IPS DF 6.9 (cell line): ENCODE measurements around the gene FAXDC2.

ENCODE experiments used
- DNase-seq: peaks from one replicate; pipeline ENCODE4 v3.0.0-alpha.2; 2013; ENCODE audit warnings: low read depth, low spot score
- H3K27ac ChIP-seq: one replicate; pipeline ENCODE4 v1.5.1; 2013; ENCODE audit warnings: low read length, control low read depth
- H3K27me3 ChIP-seq: 2 replicates; pipeline ENCODE4 v1.6.1; 2013; ENCODE audit warnings: mild to moderate bottlenecking, low read length; ENCODE audit not compliant: control insufficient read depth, insufficient read depth
- H3K36me3 ChIP-seq: 2 replicates; pipeline ENCODE4 v1.6.1; 2013; ENCODE audit warnings: low read length; ENCODE audit not compliant: control insufficient read depth, insufficient read depth
- H3K4me1 ChIP-seq: 2 replicates; pipeline ENCODE4 v1.6.1; 2013; ENCODE audit warnings: low read length; ENCODE audit not compliant: control insufficient read depth, insufficient read depth
- H3K4me3 ChIP-seq: 2 replicates; pipeline ENCODE4 v1.5.1; 2013; ENCODE audit warnings: mild to moderate bottlenecking, low read length
- H3K9me3 ChIP-seq: 2 replicates; pipeline ENCODE4 v1.6.1; 2013; ENCODE audit warnings: low read length, inconsistent platforms; ENCODE audit not compliant: control insufficient read depth, insufficient read depth
- WGBS: extraction: QIAGEN DNeasy Blood & Tissue Kit; methylation state at CpG from one replicate; pipeline ENCODE4 v1.1.7; 2013; ENCODE audit warnings: mixed read lengths, missing lambda C conversion rate; ENCODE audit not compliant: insufficient read length, insufficient coverage; 5-methylcytosine and 5-hydroxymethylcytosine counted together

Gene FAXDC2

GRCh38 chr5:154884424-154884823 is 34.0 kb upstream of the FAXDC2 start:
- no CpG with 5 or more reads among the region's 8 CpGs for WGBS
- no peak for DNase-seq
- Histone ChIP-seq H3K4me1 (no peaks in the 10 kb centered on the region), H3K4me3 (no peak overlapping the region), H3K27me3 (no peaks in the 10 kb centered on the region), H3K27ac (no peak overlapping the region), H3K36me3 (peaks cover 24% of the 10 kb centered on the region; the same call in 1 of the 2 replicates), H3K9me3 (peaks cover 4% of the 10 kb centered on the region)

GRCh38 chr5:154881986-154882385 is 31.6 kb upstream of the FAXDC2 start:
- Histone ChIP-seq H3K36me3 (peaks cover 15% of the 10 kb centered on the region; the same call in 1 of the 2 replicates), H3K27ac (no peak overlapping the region), H3K4me1 (no peaks in the 10 kb centered on the region), H3K27me3 (no peaks in the 10 kb centered on the region), H3K9me3 (peaks cover 4% of the 10 kb centered on the region), H3K4me3 (no peak overlapping the region)
- no peak for DNase-seq
- whole genome bisulfite sequencing: no CpG with 5 or more reads among the region's 4 CpGs

- Histone ChIP-seq H3K27me3 (no peaks in the 10 kb centered on the region), H3K4me1 (no peaks in the 10 kb centered on the region), H3K36me3 (peaks cover 9% of the 10 kb centered on the region; the same call in 1 of the 2 replicates), H3K4me3 (no peak overlapping the region), H3K27ac (no peak overlapping the region), H3K9me3 (no peaks in the 10 kb centered on the region)
- DNase-seq: no peak
- WGBS: no CpG with 5 or more reads among the region's 14 CpGs
Measured at GRCh38 chr5:154878642-154879335, 28.4 kb upstream of the FAXDC2 start.

DNA sequence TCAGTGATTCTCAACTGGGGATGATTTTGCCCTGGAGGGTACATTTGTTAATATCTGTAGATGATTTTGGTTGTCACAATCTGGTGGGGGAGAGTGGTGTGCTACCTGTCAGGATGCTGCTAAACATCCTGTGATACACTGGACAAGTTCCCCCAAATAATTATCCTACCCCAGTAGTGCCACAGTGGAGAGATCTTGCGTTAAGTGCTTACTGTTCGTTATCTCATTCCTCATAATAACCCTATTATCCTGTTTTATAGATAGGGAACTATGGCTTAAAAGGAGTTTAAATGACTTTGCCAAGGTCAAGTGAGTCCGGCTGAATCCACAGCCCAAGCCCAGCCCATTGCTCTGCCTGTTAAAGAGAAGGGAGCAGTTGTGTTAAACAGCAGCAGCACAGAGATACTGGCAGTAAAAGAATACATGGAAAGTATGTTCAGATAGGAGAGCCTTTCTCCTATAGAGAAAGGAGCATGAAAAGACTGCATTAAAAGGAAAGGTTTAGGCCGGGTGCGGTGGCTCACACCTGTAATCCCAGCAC is 23.5 kb upstream of the FAXDC2 start:
- Histone ChIP-seq H3K36me3 (peaks cover 17% of the 10 kb centered on the region; the same call in 1 of the 2 replicates), H3K4me1 (no peaks in the 10 kb centered on the region), H3K27ac (no peak overlapping the region), H3K4me3 (no peak overlapping the region), H3K9me3 (no peaks in the 10 kb centered on the region), H3K27me3 (no peaks in the 10 kb centered on the region)
- no CpG with 5 or more reads among the region's 5 CpGs for WGBS
- DNase-seq: no peak

DNA sequence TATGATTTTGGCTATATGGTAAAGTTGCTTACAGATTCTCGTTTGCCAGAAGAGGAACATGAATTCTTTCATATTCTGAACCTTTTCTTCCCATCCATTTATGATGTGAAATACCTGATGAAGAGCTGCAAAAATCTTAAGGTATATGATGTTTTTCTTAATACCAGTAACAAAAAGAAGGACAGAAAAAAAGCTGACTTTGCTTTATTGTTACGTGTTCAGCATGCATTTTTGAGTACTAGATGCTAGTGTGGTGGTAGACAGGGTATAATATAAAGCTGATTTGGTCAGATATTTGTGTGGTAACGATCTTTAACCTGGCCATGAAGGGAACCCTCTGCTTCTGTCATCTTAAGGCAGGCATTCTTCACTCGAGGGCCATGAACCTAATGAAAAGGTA is 21.3 kb upstream of the FAXDC2 start:
- no CpG with 5 or more reads among the region's 4 CpGs for WGBS
- Histone ChIP-seq H3K4me1 (no peaks in the 10 kb centered on the region), H3K9me3 (no peaks in the 10 kb centered on the region), H3K27me3 (no peaks in the 10 kb centered on the region), H3K4me3 (no peak overlapping the region), H3K36me3 (peaks cover 17% of the 10 kb centered on the region; the same call in 1 of the 2 replicates), H3K27ac (no peak overlapping the region)
- DNase-seq: no peak

DNA sequence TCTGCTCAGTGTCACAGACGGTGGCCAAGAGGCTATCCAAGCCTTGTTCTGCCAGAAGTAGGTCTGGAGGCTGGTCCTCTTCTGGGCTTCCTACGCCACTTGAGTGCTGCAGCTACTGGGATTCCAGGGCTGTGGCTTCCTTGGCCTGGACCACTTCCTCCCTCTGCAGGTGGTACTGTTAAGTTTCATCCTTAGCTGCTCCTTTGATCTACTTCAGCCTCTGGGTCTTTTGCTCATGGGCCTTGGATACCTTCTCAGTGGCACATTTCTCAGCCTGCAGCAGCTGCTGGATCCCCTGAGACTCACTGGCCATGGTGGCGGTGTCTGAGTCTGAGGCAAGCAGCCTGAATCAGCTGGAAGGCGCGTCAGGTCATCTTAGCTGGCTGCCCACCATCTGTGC is 18.3 kb upstream of the FAXDC2 start:
- peaks cover 9% of the 10 kb centered on the region; the same call in 1 of the 2 replicates for H3K36me3 ChIP-seq
- no CpG with 5 or more reads among the region's 5 CpGs for WGBS

DNA sequence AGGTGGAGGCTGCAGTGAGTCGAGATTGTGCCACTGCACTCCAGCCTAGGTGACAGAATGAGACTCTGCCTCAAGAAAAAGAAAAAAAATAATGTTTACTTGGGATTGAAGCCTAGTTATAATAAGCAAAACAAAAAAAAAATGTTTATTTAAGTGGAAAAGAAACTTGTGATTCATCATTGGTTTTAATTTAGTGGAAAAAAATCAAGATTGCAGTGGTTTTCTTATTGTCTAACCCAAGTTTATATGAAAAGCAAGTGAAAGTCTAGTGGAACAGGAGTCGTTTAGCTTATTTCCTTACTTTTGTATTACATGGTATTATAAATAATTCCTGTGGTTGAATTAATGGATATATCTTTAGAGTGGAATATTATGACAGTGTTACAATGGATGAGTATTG is 16.4 kb upstream of the FAXDC2 start:
- Histone ChIP-seq H3K36me3 (peaks cover 5% of the 10 kb centered on the region; the same call in 1 of the 2 replicates), H3K4me3 (no peak overlapping the region), H3K27ac (no peak overlapping the region), H3K9me3 (no peaks in the 10 kb centered on the region), H3K4me1 (no peaks in the 10 kb centered on the region), H3K27me3 (no peaks in the 10 kb centered on the region)
- WGBS: no CpG with 5 or more reads among the region's 2 CpGs
- no peak for DNase-seq

More for the DNA sequence above, 18.3 kb upstream of the FAXDC2 start:
- Histone ChIP-seq H3K27me3 (no peaks in the 10 kb centered on the region), H3K27ac (no peak overlapping the region), H3K4me1 (no peaks in the 10 kb centered on the region), H3K9me3 (no peaks in the 10 kb centered on the region), H3K4me3 (no peak overlapping the region)
- no peak for DNase-seq

DNA sequence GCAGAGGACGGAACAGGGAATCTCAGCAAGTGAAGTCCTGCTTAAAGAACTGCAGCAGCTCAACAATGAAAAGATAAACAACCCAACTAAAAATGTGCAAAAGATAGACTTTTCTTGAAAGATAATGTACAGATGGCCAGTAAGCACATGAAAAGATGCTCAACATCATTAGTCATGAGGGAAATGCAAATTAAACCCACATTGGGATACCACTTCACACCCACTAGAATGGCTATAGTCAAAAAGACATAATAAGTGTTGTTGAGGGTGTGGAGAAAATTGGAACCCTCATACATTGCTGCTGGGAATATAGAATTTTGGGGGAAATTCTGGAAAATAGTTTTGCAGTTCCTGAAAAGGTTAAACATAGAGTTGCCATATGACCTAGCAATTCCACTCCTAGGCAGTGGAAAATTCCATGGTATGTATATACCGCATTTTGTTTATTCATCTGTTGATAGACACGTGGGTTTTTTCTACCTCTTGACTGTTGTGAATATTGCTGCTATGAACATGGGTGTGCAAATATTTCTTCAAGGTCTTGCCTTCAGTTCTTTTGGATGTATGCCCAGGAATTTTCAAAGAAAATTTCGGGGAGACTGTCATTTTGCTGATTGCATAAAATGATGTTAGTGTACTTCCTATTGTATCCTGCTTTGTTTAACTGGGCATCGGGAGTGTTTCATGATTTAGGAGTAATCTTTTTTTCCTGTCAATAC is 15.2 kb upstream of the FAXDC2 start:
- no CpG with 5 or more reads among the region's 5 CpGs for WGBS
- Histone ChIP-seq H3K27ac (no peak overlapping the region), H3K9me3 (no peaks in the 10 kb centered on the region), H3K4me3 (no peak overlapping the region), H3K4me1 (no peaks in the 10 kb centered on the region), H3K36me3 (peaks cover 2% of the 10 kb centered on the region; the same call in 1 of the 2 replicates), H3K27me3 (no peaks in the 10 kb centered on the region)
- DNase-seq: no peak

- no peaks in the 10 kb centered on the region; the same call in 1 of the 2 replicates for H3K36me3 ChIP-seq
Measured at GRCh38 chr5:154863291-154864080, 13.1 kb upstream of the FAXDC2 start.

GRCh38 chr5:154862766-154863165 is 12.4 kb upstream of the FAXDC2 start:
- Histone ChIP-seq H3K27ac (no peak overlapping the region), H3K27me3 (no peaks in the 10 kb centered on the region), H3K9me3 (no peaks in the 10 kb centered on the region), H3K4me3 (no peak overlapping the region), H3K4me1 (no peaks in the 10 kb centered on the region), H3K36me3 (no peaks in the 10 kb centered on the region; the same call in 1 of the 2 replicates)
- no CpG with 5 or more reads among the region's 2 CpGs for WGBS
- DNase-seq: no peak

More at GRCh38 chr5:154863291-154864080, 13.1 kb upstream of the FAXDC2 start:
- Histone ChIP-seq H3K4me3 (no peak overlapping the region), H3K4me1 (no peaks in the 10 kb centered on the region), H3K27me3 (no peaks in the 10 kb centered on the region), H3K27ac (no peak overlapping the region), H3K9me3 (no peaks in the 10 kb centered on the region)
- WGBS: 100% methylated on average over 1 of the region's 7 CpGs
- DNase-seq: no peak
